HG03575 (cell line): Measurements from ENCODE around the gene MSRB1.

Experiments used
- ATAC-seq: cut with Tn5 transposase; IDR thresholded peaks from one replicate; pipeline ENCODE4 v1.9.1; 2021; ENCODE audit not compliant: unreplicated experiment, insufficient number of reproducible peaks, low FRiP score; ENCODE audit errors: extremely low read depth

Gene MSRB1

GRCh38 chr16:1980030-1980769, 37.2 kb upstream of the MSRB1 start:
- ATAC-seq, result no peak

- no peak for ATAC-seq
These were observed 36.5 kb upstream of the MSRB1 start for GRCh38 chr16:1979271-1980029.

- no peak for ATAC-seq
These were observed 35.6 kb upstream of the MSRB1 start for GRCh38 chr16:1978476-1979120.

GRCh38 chr16:1977875-1978268, 34.9 kb upstream of the MSRB1 start:
- no peak for ATAC-seq

GRCh38 chr16:1976951-1977874, 34.2 kb upstream of the MSRB1 start:
- no peak for ATAC-seq

GRCh38 chr16:1976216-1976520, 33.2 kb upstream of the MSRB1 start:
- ATAC-seq, result no peak

- no peak for ATAC-seq
These were observed 32.6 kb upstream of the MSRB1 start for GRCh38 chr16:1975432-1976215.

- ATAC-seq, result no peak
These were observed 31.4 kb upstream of the MSRB1 start for GRCh38 chr16:1974157-1975070.

- ATAC-seq, result no peak
These were observed 30.6 kb upstream of the MSRB1 start for GRCh38 chr16:1973461-1974156.

GRCh38 chr16:1972490-1972877, 29.5 kb upstream of the MSRB1 start:
- ATAC-seq, result no peak

GRCh38 chr16:1971796-1972489, 28.9 kb upstream of the MSRB1 start, which contains the start of gene TBL3:
Gene TBL3 (plus strand): TSS chr16:1972053. CDS start chr16:1972165, 112 bp downstream.
- ATAC-seq, result no peak

GRCh38 chr16:1968146-1968953, 25.4 kb upstream of the MSRB1 start:
- ATAC-seq, result no peak

- ATAC-seq, result no peak
These were observed 23.5 kb upstream of the MSRB1 start, which contains the start of gene RNF151 for GRCh38 chr16:1966460-1966859. Gene RNF151 (plus strand): TSS chr16:1966856. CDS start chr16:1966882, 26 bp downstream.

- no peak for ATAC-seq
These were observed 22.5 kb upstream of the MSRB1 start for GRCh38 chr16:1965396-1966001.
